ENCODE results near the gene NCAPH2. TPM values are rescaled to one million over a fixed set of nuclear protein-coding genes. Genes with fewer than 3 reads are reported as not detected.

NCAPH2 gene
- total and polyA plus RNA-seq, 3 donors from 2014 or later = 67.4 to 89.2 (median 88.5) TPM

DNA sequence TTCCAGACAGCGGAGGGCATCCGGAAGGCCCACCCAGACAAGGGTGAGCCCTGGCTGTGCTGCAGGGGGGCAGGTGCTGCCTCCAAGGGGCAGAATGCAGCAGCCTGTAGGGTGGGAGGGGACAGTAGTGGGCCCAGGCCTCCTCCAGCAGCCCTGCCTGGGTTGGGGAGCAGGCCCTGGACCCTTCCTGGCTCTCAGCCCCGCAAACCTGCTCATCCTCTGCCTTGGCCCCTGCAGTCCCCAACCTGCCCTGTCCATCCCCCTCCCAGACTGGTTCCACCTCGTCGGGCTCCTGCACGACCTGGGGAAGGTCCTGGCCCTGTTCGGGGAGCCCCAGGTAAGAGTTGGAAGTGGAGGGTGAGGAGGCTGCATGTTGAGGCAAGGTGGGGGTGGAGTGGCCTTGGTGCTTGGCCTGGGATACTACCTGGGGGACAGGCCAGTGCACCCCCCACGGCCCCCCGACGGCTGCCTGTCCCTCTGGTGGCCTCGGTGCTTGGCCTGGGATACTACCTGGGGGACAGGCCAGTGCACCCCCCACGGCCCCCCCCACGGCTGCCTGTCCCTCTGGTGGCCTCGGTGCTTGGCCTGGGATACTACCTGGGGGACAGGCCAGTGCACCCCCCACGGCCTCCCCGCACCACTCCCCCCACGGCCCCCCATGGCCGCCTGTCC, 19.9 kb upstream of the NCAPH2 start:
- no peak for DNase-seq
- Histone ChIP-seq H3K36me3 (ENCODE audit: low read depth, missing control alignments) (no peaks in the 10 kb centered on the region), H3K27me3 (no peaks in the 10 kb centered on the region), H3K9me3 (no peaks in the 10 kb centered on the region), H3K27ac (no peak overlapping the region), H3K4me1 (no peaks in the 10 kb centered on the region), H3K4me3 (no peak overlapping the region)
- 87 to 100% methylated on average over 2 to 7 of the region's 18 CpGs for WGBS, 2 donors
- intact Hi-C loops (cut with DNase I; ENCODE audit: low total_unique reads) = no loop called here
- TF ChIP-seq POLR2A (IDR thresholded peaks at IDR 0.05) = no peak
- TF ChIP-seq, protein P1, sequence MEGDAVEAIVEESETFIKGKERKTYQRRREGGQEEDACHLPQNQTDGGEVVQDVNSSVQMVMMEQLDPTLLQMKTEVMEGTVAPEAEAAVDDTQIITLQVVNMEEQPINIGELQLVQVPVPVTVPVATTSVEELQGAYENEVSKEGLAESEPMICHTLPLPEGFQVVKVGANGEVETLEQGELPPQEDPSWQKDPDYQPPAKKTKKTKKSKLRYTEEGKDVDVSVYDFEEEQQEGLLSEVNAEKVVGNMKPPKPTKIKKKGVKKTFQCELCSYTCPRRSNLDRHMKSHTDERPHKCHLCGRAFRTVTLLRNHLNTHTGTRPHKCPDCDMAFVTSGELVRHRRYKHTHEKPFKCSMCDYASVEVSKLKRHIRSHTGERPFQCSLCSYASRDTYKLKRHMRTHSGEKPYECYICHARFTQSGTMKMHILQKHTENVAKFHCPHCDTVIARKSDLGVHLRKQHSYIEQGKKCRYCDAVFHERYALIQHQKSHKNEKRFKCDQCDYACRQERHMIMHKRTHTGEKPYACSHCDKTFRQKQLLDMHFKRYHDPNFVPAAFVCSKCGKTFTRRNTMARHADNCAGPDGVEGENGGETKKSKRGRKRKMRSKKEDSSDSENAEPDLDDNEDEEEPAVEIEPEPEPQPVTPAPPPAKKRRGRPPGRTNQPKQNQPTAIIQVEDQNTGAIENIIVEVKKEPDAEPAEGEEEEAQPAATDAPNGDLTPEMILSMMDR (IDR thresholded peaks at IDR 0.05) = no peak

DNA sequence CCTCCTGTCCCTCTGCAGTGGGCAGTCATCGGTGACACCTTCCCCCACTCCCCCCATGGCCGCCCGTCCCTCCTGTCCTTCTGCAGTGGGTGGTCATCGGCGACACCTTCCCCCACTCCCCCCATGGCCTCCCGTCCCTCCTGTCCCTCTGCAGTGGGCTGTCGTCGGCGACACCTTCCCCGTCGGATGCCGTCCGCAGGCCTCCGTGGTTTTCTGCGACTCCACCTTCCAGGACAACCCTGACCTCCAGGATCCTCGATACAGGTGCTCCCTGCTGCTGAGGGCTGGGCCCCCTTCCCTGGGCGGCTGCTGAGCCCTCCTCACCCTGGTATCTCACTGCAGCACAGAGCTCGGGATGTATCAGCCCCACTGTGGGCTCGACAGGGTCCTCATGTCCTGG, 19.1 kb upstream of the NCAPH2 start:
- 69 to 79% methylated on average over 17 to 19 of the region's 19 CpGs for WGBS, 2 donors
- intact Hi-C loops (cut with DNase I; ENCODE audit: low total_unique reads) = no loop called here

DNA sequence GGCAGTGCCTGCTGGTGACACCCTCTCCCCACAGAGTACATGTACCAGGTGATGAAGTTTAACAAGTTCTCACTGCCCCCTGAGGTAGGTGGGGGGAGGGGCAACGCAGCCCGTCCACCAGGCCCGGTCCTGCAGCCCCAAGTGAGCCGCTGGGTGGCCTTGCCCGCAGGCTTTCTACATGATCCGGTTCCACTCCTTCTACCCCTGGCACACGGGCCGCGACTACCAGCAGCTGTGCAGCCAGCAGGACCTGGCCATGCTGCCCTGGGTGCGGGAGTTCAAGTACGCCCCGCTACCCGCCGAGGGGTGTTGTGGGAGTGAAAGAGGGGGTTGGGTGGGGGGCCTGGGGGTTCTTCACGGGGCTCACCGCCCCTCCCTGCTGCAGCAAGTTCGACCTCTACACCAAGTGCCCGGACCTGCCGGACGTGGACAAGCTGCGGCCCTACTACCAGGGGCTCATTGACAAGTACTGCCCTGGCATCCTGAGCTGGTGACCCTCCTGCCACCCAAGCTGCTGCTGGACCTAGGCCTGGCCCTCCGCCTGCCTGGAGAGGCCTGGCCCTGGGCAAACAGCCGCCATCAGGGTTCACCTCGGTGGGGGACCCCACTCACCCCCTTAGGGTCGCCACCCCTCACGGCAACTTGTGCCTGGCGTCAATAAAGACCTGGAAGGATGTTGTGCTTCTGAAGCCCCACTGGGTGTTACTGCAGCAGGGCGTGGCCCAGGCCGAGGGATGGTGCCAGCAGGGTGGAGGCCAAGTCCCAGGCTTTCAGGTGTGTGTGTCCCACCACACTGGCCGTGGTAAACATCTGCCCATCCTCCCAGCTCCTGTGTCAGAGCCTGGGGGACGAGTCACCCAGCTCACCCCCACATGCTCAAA, 18.4 kb upstream of the NCAPH2 start:
- no peak overlapping the region for H3K4me3 ChIP-seq
- no peaks in the 10 kb centered on the region for H3K4me1 ChIP-seq
- H3K27me3 ChIP-seq = no peaks in the 10 kb centered on the region
- no peak for DNase-seq
- TF ChIP-seq, protein P1 (IDR thresholded peaks at IDR 0.05) = no peak
- TF ChIP-seq POLR2A (IDR thresholded peaks at IDR 0.05) = no peak
- no peak overlapping the region for H3K27ac ChIP-seq
- 86 to 93% methylated on average over 23 to 31 of the region's 31 CpGs for WGBS, 2 donors
- intact Hi-C loops (cut with DNase I; ENCODE audit: low total_unique reads) = no loop called here
- no peaks in the 10 kb centered on the region for H3K9me3 ChIP-seq
- no peaks in the 10 kb centered on the region for H3K36me3 ChIP-seq (ENCODE audit: low read depth, missing control alignments)

More for the DNA sequence above, 19.1 kb upstream of the NCAPH2 start:
- Histone ChIP-seq H3K4me1 (no peaks in the 10 kb centered on the region), H3K36me3 (ENCODE audit: low read depth, missing control alignments) (no peaks in the 10 kb centered on the region), H3K27me3 (no peaks in the 10 kb centered on the region), H3K9me3 (no peaks in the 10 kb centered on the region), H3K27ac (no peak overlapping the region), H3K4me3 (no peak overlapping the region)
- no peak for DNase-seq
- TF ChIP-seq, protein P1 (IDR thresholded peaks at IDR 0.05) = no peak
- TF ChIP-seq POLR2A (IDR thresholded peaks at IDR 0.05) = no peak

DNA sequence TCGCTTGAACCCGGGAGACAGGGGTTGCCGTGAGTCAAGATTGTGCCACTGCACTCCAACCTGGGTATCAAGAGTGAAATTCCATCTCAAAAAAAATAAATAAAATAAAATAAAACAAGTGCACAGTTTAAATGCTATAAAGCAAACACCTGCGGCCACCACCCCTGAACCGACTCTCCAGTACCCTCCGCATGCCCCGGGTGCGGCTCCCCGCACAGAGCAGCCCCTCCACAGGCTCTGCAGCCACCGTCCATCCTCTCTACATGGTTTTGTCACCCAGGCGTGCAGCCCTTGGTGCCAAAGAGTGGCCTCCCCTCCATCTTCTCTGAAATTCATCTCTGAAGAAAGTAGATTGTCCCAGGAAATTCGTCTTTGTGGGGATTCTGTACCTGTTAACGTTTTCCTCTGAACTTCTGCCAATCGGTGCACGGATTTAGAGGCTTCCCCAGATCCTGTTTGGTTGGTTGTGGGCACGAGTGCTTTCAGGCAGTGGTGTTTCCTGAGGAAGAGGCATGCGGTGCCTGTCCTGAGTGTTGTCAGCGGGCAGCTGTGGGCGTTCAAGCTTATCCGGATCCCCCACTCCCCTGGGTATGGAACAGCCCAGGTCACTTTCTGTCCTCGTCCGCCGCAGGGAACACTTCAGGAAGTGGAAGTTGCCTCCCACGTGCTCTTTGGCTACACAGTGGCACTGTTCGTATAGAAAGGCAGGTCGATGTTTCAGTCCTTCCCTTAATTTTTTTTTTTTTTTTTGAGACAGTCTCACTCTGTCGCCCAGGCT, 17.3 kb upstream of the NCAPH2 start:
- Histone ChIP-seq H3K4me1 (no peaks in the 10 kb centered on the region), H3K27ac (no peak overlapping the region), H3K9me3 (no peaks in the 10 kb centered on the region), H3K36me3 (ENCODE audit: low read depth, missing control alignments) (no peaks in the 10 kb centered on the region), H3K27me3 (no peaks in the 10 kb centered on the region), H3K4me3 (no peak overlapping the region)
- TF ChIP-seq, protein P1 (IDR thresholded peaks at IDR 0.05) = no peak
- TF ChIP-seq POLR2A (IDR thresholded peaks at IDR 0.05) = no peak
- intact Hi-C loops (cut with DNase I; ENCODE audit: low total_unique reads) = no loop called here
- DNase-seq = no peak
- WGBS, 2 donors = 67 to 75% methylated on average over 27 of the region's 27 CpGs
